Activated B cell treated with CpG ODN at 0.5 μM for 24 hours (primary cell): ENCODE data around the gene BMERB1. TPM values are rescaled to one million over a fixed set of nuclear protein-coding genes. Genes with fewer than 3 reads are reported as not detected.
"Not testable (repeated sequence)": the region's sequence is repeated elsewhere in the genome, so short reads cannot be mapped to it uniquely, and the experiment has no call there.

Experiments
- ATAC-seq: fragments of 200-7000 bp; cut with Tn5 transposase; one replicate; pipeline ENCODE4 v1.10.0; 2021; ENCODE audit warnings: low read depth, mild to moderate bottlenecking, moderate library complexity
- CTCF ChIA-PET: fragments of 350-600 bp; sonication (Branson Sonifier 250); formaldehyde crosslinking; loops from one replicate; lab custom pipeline; 2021; ENCODE audit warnings: antibody characterized with exemption; lab: Charles Lee
- POLR2A ChIA-PET: fragments of 350-600 bp; sonication (Branson Sonifier 250); formaldehyde crosslinking; loops from one replicate; lab custom pipeline; 2021; ENCODE audit warnings: antibody characterized with exemption; lab: Charles Lee
- DNase-seq: peaks from one replicate; pipeline ENCODE4 v3.0.0; 2022
- H3K27ac Mint-ChIP-seq: one replicate; pipeline ENCODE4 v1.8.0; 2020; ENCODE audit warnings: mixed read lengths
- H3K27me3 Mint-ChIP-seq: one replicate; pipeline ENCODE4 v1.8.0; 2021; ENCODE audit warnings: mixed read lengths
- H3K36me3 Mint-ChIP-seq: one replicate; pipeline ENCODE4 v1.8.0; 2021; ENCODE audit warnings: low read depth, mixed read lengths
- H3K4me1 Mint-ChIP-seq: one replicate; pipeline ENCODE4 v1.8.0; 2021; ENCODE audit warnings: mixed read lengths
- H3K4me3 Mint-ChIP-seq: one replicate; pipeline ENCODE4 v1.8.0; 2020; ENCODE audit warnings: mild to moderate bottlenecking, mixed read lengths
- H3K9me3 Mint-ChIP-seq: one replicate; pipeline ENCODE4 v1.8.0; 2020; ENCODE audit warnings: mixed read lengths
- CTCF ChIP-seq: fragments of 200-600 bp; IDR thresholded peaks from one replicate; pipeline ENCODE4 v1.8.0; 2022; ENCODE audit warnings: antibody characterized with exemption, mild to moderate bottlenecking
- intact Hi-C: fragments of 100-400 bp; cut with micrococcal nuclease; formaldehyde crosslinking; loops from one replicate; pipeline ENCODE4 v1.15.1; 2024
- total RNA-seq: library from RNA; stranded (reverse); gene quantifications from 2 replicates; pipeline ENCODE4 v1.2.3, GENCODE V29; 2022

Gene BMERB1
- 7.1 TPM in 2 replicates for total RNA-seq

- H3K4me1 Mint-ChIP-seq, result peaks cover 15% of the 10 kb centered on the region
- TF ChIP-seq CTCF, result no peak
- intact Hi-C loops, result no loop called here
- CTCF ChIA-PET, result no interaction called here
- POLR2A ChIA-PET, result interaction anchor here (0.6 to 1.3 kb wide), 2 partner anchors 158 to 208 kb away, joined by 5 to 6 read pairs; partner anchors contain the start of gene MARF1
- no peak within 1 kb of the TSS for H3K27ac Mint-ChIP-seq
- no peaks in the 10 kb centered on the region for H3K9me3 Mint-ChIP-seq
- H3K4me3 Mint-ChIP-seq, result peak within 1 kb of the TSS; percentile 85
- peak; percentile 61 for ATAC-seq
- H3K27me3 Mint-ChIP-seq, result peaks cover 15% of the 10 kb centered on the region
- no peaks in the 10 kb centered on the region for H3K36me3 Mint-ChIP-seq
- peak; percentile 42 for DNase-seq
Measured at GRCh38 chr16:15434425-15435215, at the start of gene BMERB1. TSS of gene BMERB1 (plus strand) at chr16:15434588. CDS start at chr16:15434654, 66 bp downstream.

- H3K4me3 Mint-ChIP-seq, intact Hi-C loops, H3K27ac Mint-ChIP-seq, CTCF ChIA-PET, H3K9me3 Mint-ChIP-seq, H3K4me1 Mint-ChIP-seq, ATAC-seq, DNase-seq, POLR2A ChIA-PET, H3K36me3 Mint-ChIP-seq: not testable (repeated sequence)
- peaks cover 10% of the 10 kb centered on the region for H3K27me3 Mint-ChIP-seq
Measured at GRCh38 chr16:15388060-15388459, 46.3 kb upstream of the BMERB1 start.

GRCh38 chr16:15389916-15390315, 44.5 kb upstream of the BMERB1 start:
- intact Hi-C loops, H3K9me3 Mint-ChIP-seq, POLR2A ChIA-PET, H3K27ac Mint-ChIP-seq, H3K4me1 Mint-ChIP-seq, ATAC-seq, H3K4me3 Mint-ChIP-seq, DNase-seq, CTCF ChIA-PET, H3K36me3 Mint-ChIP-seq: not testable (repeated sequence)
- H3K27me3 Mint-ChIP-seq, result peaks cover 12% of the 10 kb centered on the region

- H3K9me3 Mint-ChIP-seq, H3K4me1 Mint-ChIP-seq, CTCF ChIA-PET, H3K27ac Mint-ChIP-seq, POLR2A ChIA-PET, intact Hi-C loops, ATAC-seq, H3K4me3 Mint-ChIP-seq, H3K36me3 Mint-ChIP-seq, DNase-seq: not testable (repeated sequence)
- peaks cover 17% of the 10 kb centered on the region for H3K27me3 Mint-ChIP-seq
Measured at GRCh38 chr16:15393025-15393424, 41.4 kb upstream of the BMERB1 start.

GRCh38 chr16:15395631-15396508, 38.5 kb upstream of the BMERB1 start, which contains the start of gene MPV17L:
TSS of gene MPV17L (plus strand) at chr16:15395754. CDS start at chr16:15395898, 144 bp downstream.
- peak; percentile 66 for ATAC-seq
- DNase-seq, result peak; percentile 20
- H3K9me3 Mint-ChIP-seq, CTCF ChIA-PET, H3K36me3 Mint-ChIP-seq, POLR2A ChIA-PET, H3K4me1 Mint-ChIP-seq, intact Hi-C loops, H3K27ac Mint-ChIP-seq: not testable (repeated sequence)
- H3K4me3 Mint-ChIP-seq, result peak within 1 kb of the TSS; percentile 52
- peaks cover 14% of the 10 kb centered on the region for H3K27me3 Mint-ChIP-seq

GRCh38 chr16:15396509-15396829, 37.9 kb upstream of the BMERB1 start:
- POLR2A ChIA-PET, CTCF ChIA-PET, H3K4me1 Mint-ChIP-seq, intact Hi-C loops, H3K9me3 Mint-ChIP-seq, H3K36me3 Mint-ChIP-seq, ATAC-seq, DNase-seq, H3K27ac Mint-ChIP-seq: not testable (repeated sequence)
- Mint-ChIP-seq H3K4me3 (peak overlapping the region; percentile 48), H3K27me3 (peaks cover 12% of the 10 kb centered on the region)

GRCh38 chr16:15396948-15397594, 37.3 kb upstream of the BMERB1 start:
- CTCF ChIA-PET, result no interaction called here

More at GRCh38 chr16:15396948-15397594, 37.3 kb upstream of the BMERB1 start:
- POLR2A ChIA-PET, result no interaction called here
- Mint-ChIP-seq H3K36me3 (no peaks in the 10 kb centered on the region), H3K4me3 (no peak overlapping the region), H3K27me3 (peaks cover 9% of the 10 kb centered on the region), H3K4me1 (peaks cover 4% of the 10 kb centered on the region), H3K27ac (no peak overlapping the region), H3K9me3 (no peaks in the 10 kb centered on the region)
- no peak for TF ChIP-seq CTCF
- DNase-seq (no peak), ATAC-seq (no peak)
- intact Hi-C loops, result no loop called here
